Peyer's patch (tissue), 4 donors: ENCODE measurements around the gene APEH.
"Not testable (repeated sequence)": the region's sequence is repeated elsewhere in the genome, so short reads cannot be mapped to it uniquely, and the experiment has no call there.

Experiments used
- POLR2A ChIP-seq, 2 donors: fragments of 450-650 bp; IDR thresholded peaks; one replicate each; pipeline ENCODE4 v1.5.1; 2017; ENCODE audit warnings: antibody characterized with exemption in 2 of 2, mild to moderate bottlenecking in 2 of 2, moderate library complexity in 2 of 2
- TF ChIP-seq, protein P1 (sequence below), 6 experiments: fragments of 450-650 bp in 4 of 6; fragments of 200-600 bp in 2 of 6; sonication (generic) in 1 of 6; IDR thresholded peaks; one replicate each; pipeline ENCODE4 v1.5.1; 2017 to 2019; ENCODE audit warnings: antibody characterized with exemption in 6 of 6, mild to moderate bottlenecking in 3 of 6, moderate library complexity in 1 of 6

DNA sequence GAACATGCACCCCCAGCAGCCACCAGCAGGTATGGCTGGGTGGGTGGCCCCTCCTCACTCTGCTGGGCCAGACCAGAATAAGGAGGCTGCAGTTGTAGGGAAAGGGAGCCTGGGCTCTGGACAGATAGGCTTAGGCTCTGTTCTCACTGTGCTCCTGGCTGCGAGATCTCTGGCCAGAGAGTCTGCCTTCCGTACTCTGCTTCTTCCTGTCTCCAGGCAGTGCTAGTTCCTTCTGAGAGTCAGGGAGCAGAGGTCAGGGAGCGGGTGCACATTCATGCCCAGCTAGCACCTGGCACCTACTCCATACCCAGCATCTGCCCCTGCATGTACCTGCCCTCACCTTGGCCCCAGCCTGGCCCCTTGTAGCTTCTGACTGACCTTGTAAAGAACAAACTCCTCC lies 17.3 kb downstream of the APEH start:
- TF ChIP-seq, protein P1, sequence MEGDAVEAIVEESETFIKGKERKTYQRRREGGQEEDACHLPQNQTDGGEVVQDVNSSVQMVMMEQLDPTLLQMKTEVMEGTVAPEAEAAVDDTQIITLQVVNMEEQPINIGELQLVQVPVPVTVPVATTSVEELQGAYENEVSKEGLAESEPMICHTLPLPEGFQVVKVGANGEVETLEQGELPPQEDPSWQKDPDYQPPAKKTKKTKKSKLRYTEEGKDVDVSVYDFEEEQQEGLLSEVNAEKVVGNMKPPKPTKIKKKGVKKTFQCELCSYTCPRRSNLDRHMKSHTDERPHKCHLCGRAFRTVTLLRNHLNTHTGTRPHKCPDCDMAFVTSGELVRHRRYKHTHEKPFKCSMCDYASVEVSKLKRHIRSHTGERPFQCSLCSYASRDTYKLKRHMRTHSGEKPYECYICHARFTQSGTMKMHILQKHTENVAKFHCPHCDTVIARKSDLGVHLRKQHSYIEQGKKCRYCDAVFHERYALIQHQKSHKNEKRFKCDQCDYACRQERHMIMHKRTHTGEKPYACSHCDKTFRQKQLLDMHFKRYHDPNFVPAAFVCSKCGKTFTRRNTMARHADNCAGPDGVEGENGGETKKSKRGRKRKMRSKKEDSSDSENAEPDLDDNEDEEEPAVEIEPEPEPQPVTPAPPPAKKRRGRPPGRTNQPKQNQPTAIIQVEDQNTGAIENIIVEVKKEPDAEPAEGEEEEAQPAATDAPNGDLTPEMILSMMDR (IDR thresholded peaks at IDR 0.05) = not testable (repeated sequence)
- not testable (repeated sequence) for TF ChIP-seq POLR2A (IDR thresholded peaks at IDR 0.05)
